HEK293 (cell line): Measurements from ENCODE around the gene C4orf51.

Source experiments
- CTCF ChIA-PET: fragments of 350-600 bp; formaldehyde crosslinking; extraction: SDS; loops from one replicate; lab custom pipeline; 2021; ENCODE audit warnings: antibody characterized with exemption; lab: Yijun Ruan, JAX
- POLR2A ChIA-PET: fragments of 300-600 bp; formaldehyde crosslinking; extraction: SDS; loops from one replicate; lab custom pipeline; 2020; ENCODE audit warnings: antibody characterized with exemption, inconsistent platforms; lab: Yijun Ruan, JAX
- H3K27ac ChIP-seq: fragments of 200-500 bp; sonication (Bioruptor generic); 2 replicates; pipeline ENCODE4 v1.5.1; 2014; ENCODE audit warnings: low read depth, low read length, control low read depth, inconsistent platforms; ENCODE audit errors: extremely low read depth
- H3K36me3 ChIP-seq, 2 experiments: fragments of 200-500 bp in 1 of 2; sonication (Bioruptor generic) in 1 of 2; 1 replicate in 1 of 2; 2 replicates in 1 of 2; pipeline ENCODE4 v1.5.1; 2014 to 2017; ENCODE audit warnings: inconsistent platforms in 2 of 2, low read length in 2 of 2; ENCODE audit not compliant: control insufficient read depth in 2 of 2, insufficient read depth in 1 of 2
- H3K4me1 ChIP-seq: fragments of 200-500 bp; sonication (Bioruptor generic); 2 replicates; pipeline ENCODE4 v1.5.1; 2014; ENCODE audit warnings: mild to moderate bottlenecking, low read length, inconsistent platforms; ENCODE audit not compliant: control insufficient read depth, insufficient read depth
- H3K4me3 ChIP-seq: 2 replicates; pipeline ENCODE4 v1.5.1; 2011; ENCODE audit warnings: low read depth, mild to moderate bottlenecking, control low read depth, low read length, moderate library complexity
- H3K9me3 ChIP-seq: fragments of 200-500 bp; sonication (Bioruptor generic); 2 replicates; pipeline ENCODE4 v1.5.1; 2014; ENCODE audit warnings: low read depth, low read length, inconsistent platforms; ENCODE audit not compliant: control insufficient read depth, insufficient read depth
- GLIS1 ChIP-seq: fragments of 450-650 bp; formaldehyde crosslinking; IDR thresholded peaks from 2 replicates; pipeline ENCODE4 v1.5.1; 2016; ENCODE audit warnings: missing biosample characterization, missing genetic modification characterization
- KLF1 ChIP-seq: fragments of 450-650 bp; formaldehyde crosslinking; IDR thresholded peaks from 2 replicates; pipeline ENCODE4 v1.5.1; 2016; ENCODE audit warnings: missing biosample characterization, missing genetic modification characterization
- ZBTB7A ChIP-seq: fragments of 450-650 bp; formaldehyde crosslinking; IDR thresholded peaks from 2 replicates; pipeline ENCODE4 v1.5.1; 2016; ENCODE audit warnings: low read depth, missing biosample characterization, missing genetic modification characterization
- ZFP3 ChIP-seq: fragments of 450-650 bp; formaldehyde crosslinking; IDR thresholded peaks from 2 replicates; pipeline ENCODE4 v1.5.1; 2016; ENCODE audit warnings: low read depth, missing biosample characterization, missing genetic modification characterization
- ZNF174 ChIP-seq: fragments of 450-650 bp; formaldehyde crosslinking; IDR thresholded peaks from 2 replicates; pipeline ENCODE4 v1.5.0; 2017; ENCODE audit warnings: missing biosample characterization, mild to moderate bottlenecking, missing genetic modification characterization
- ZNF274 ChIP-seq, 2 experiments: fragments of 200-500 bp in 1 of 2; fragments of 450-650 bp in 1 of 2; sonication (Bioruptor generic) in 1 of 2; formaldehyde crosslinking in 1 of 2; IDR thresholded peaks; 2 replicates each; pipeline versions ENCODE4 v1.5.1 to v1.6.1; 2014 to 2016; ENCODE audit warnings: borderline replicate concordance in 1 of 2, inconsistent platforms in 1 of 2, low read length in 1 of 2, missing biosample characterization in 1 of 2, missing genetic modification characterization in 1 of 2
- ZNF292 ChIP-seq: fragments of 450-650 bp; formaldehyde crosslinking; IDR thresholded peaks from 2 replicates; pipeline ENCODE4 v1.5.1; 2016; ENCODE audit warnings: low read depth, missing biosample characterization, missing genetic modification characterization, borderline replicate concordance
- ZNF341 ChIP-seq: fragments of 450-650 bp; formaldehyde crosslinking; IDR thresholded peaks from 2 replicates; pipeline ENCODE4; 2016; ENCODE audit warnings: low read depth, missing biosample characterization, missing genetic modification characterization
- ZNF473 ChIP-seq: fragments of 450-650 bp; formaldehyde crosslinking; IDR thresholded peaks from 2 replicates; pipeline ENCODE4 v1.5.1; 2017; ENCODE audit warnings: missing biosample characterization, missing genetic modification characterization
- ZNF548 ChIP-seq: fragments of 450-650 bp; formaldehyde crosslinking; IDR thresholded peaks from 2 replicates; pipeline ENCODE4 v1.5.1; 2016; ENCODE audit warnings: missing biosample characterization, missing genetic modification characterization
- ZNF610 ChIP-seq: fragments of 450-650 bp; formaldehyde crosslinking; IDR thresholded peaks from 2 replicates; pipeline ENCODE4 v1.5.1; 2016; ENCODE audit warnings: missing biosample characterization, missing genetic modification characterization, borderline replicate concordance
- TF ChIP-seq, protein P1 (sequence below): fragments of 450-650 bp; formaldehyde crosslinking; IDR thresholded peaks from 2 replicates; pipeline ENCODE4 v1.5.1; 2016; ENCODE audit warnings: missing biosample characterization, missing genetic modification characterization
- TF ChIP-seq, protein P2 (sequence below): fragments of 450-650 bp; formaldehyde crosslinking; IDR thresholded peaks from 2 replicates; pipeline ENCODE4 v1.5.1; 2016; ENCODE audit warnings: missing biosample characterization, missing genetic modification characterization
- TF ChIP-seq, protein P3 (sequence below): IDR thresholded peaks from 2 replicates; pipeline ENCODE4 v1.6.1; 2011; ENCODE audit warnings: mild to moderate bottlenecking, low read depth, low read length, borderline replicate concordance
- TF ChIP-seq, protein P4 (sequence below): fragments of 450-650 bp; formaldehyde crosslinking; IDR thresholded peaks from 2 replicates; pipeline ENCODE4 v1.5.1; 2016; ENCODE audit warnings: missing biosample characterization, missing genetic modification characterization
- TF ChIP-seq, protein P5 (sequence below): fragments of 450-650 bp; formaldehyde crosslinking; IDR thresholded peaks from 2 replicates; pipeline ENCODE4; 2016; ENCODE audit warnings: missing biosample characterization, missing genetic modification characterization
- TF ChIP-seq, protein P6 (sequence below): fragments of 450-650 bp; formaldehyde crosslinking; IDR thresholded peaks from 2 replicates; pipeline ENCODE4 v1.5.1; 2016; ENCODE audit warnings: missing biosample characterization, missing genetic modification characterization

Gene C4orf51

DNA sequence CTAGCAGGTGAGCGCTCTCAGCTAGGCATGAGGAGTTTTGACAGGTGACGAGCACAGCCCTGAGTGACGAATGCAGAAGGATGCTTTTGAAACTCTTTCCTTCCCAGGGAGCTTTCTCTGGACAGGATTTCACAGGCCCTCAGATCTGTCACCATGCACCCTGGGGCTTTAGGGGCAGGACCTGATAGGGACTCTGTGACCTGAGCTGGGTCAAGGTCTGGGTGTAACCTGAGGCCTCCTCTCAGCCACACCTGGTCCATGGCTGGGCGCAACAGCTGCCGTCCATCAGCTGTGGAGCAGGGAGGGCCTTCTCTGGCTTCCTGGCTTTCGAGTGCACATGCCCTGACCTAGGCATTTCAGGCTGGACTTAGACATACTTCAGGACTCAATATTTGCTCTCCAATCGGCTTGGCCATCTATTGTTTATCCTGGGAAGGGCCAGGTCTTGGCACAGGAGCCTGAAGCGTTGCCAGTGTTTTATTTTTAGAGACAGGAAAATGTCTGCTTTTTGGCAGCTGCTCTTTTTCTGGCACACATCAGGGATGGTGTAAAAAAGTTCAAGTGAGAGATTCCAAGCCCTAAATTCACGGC, 56.4 kb downstream of the C4orf51 start:
- CTCF ChIA-PET = interaction anchor here (0.6 kb wide), 1 partner anchor 7 kb away, joined by 4 read pairs; no protein-coding TSS in a partner anchor
- H3K36me3 ChIP-seq = no peaks in the 10 kb centered on the region
- no peaks in the 10 kb centered on the region for H3K9me3 ChIP-seq
- H3K27ac ChIP-seq = no peak overlapping the region
- H3K4me3 ChIP-seq = no peak overlapping the region
- TF ChIP-seq, protein P1, sequence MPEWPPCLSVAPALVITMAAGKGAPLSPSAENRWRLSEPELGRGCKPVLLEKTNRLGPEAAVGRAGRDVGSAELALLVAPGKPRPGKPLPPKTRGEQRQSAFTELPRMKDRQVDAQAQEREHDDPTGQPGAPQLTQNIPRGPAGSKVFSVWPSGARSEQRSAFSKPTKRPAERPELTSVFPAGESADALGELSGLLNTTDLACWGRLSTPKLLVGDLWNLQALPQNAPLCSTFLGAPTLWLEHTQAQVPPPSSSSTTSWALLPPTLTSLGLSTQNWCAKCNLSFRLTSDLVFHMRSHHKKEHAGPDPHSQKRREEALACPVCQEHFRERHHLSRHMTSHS (tag by site-specific recombination) = no peak
- no peak for TF ChIP-seq ZBTB7A (tag by site-specific recombination)
- TF ChIP-seq, protein P2, sequence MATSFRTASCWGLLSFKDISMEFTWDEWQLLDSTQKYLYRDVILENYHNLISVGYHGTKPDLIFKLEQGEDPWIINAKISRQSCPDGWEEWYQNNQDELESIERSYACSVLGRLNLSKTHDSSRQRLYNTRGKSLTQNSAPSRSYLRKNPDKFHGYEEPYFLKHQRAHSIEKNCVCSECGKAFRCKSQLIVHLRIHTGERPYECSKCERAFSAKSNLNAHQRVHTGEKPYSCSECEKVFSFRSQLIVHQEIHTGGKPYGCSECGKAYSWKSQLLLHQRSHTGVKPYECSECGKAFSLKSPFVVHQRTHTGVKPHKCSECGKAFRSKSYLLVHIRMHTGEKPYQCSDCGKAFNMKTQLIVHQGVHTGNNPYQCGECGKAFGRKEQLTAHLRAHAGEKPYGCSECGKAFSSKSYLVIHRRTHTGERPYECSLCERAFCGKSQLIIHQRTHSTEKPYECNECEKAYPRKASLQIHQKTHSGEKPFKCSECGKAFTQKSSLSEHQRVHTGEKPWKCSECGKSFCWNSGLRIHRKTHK = no peak
- TF ChIP-seq ZNF548 (tag by site-specific recombination) = no peak
- TF ChIP-seq GLIS1 (tag by site-specific recombination) = no peak
- TF ChIP-seq, protein P3, sequence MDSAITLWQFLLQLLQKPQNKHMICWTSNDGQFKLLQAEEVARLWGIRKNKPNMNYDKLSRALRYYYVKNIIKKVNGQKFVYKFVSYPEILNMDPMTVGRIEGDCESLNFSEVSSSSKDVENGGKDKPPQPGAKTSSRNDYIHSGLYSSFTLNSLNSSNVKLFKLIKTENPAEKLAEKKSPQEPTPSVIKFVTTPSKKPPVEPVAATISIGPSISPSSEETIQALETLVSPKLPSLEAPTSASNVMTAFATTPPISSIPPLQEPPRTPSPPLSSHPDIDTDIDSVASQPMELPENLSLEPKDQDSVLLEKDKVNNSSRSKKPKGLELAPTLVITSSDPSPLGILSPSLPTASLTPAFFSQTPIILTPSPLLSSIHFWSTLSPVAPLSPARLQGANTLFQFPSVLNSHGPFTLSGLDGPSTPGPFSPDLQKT = no peak
- no peak for TF ChIP-seq ZNF610 (tag by site-specific recombination)
- TF ChIP-seq, protein P4, sequence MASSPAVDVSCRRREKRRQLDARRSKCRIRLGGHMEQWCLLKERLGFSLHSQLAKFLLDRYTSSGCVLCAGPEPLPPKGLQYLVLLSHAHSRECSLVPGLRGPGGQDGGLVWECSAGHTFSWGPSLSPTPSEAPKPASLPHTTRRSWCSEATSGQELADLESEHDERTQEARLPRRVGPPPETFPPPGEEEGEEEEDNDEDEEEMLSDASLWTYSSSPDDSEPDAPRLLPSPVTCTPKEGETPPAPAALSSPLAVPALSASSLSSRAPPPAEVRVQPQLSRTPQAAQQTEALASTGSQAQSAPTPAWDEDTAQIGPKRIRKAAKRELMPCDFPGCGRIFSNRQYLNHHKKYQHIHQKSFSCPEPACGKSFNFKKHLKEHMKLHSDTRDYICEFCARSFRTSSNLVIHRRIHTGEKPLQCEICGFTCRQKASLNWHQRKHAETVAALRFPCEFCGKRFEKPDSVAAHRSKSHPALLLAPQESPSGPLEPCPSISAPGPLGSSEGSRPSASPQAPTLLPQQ = no peak
- no peak for TF ChIP-seq ZNF473 (tag by site-specific recombination)
- no peak for TF ChIP-seq ZNF292 (tag by site-specific recombination)
- no peak for TF ChIP-seq ZNF274 (IDR thresholded peaks at IDR 0.05; ENCODE audit: low read length)
- TF ChIP-seq ZNF274 (tag by site-specific recombination; IDR thresholded peaks at IDR 0.05; ENCODE audit: borderline replicate concordance) = no peak
- TF ChIP-seq ZNF174 (tag by site-specific recombination) = no peak
- TF ChIP-seq ZFP3 = no peak
- TF ChIP-seq, protein P5, sequence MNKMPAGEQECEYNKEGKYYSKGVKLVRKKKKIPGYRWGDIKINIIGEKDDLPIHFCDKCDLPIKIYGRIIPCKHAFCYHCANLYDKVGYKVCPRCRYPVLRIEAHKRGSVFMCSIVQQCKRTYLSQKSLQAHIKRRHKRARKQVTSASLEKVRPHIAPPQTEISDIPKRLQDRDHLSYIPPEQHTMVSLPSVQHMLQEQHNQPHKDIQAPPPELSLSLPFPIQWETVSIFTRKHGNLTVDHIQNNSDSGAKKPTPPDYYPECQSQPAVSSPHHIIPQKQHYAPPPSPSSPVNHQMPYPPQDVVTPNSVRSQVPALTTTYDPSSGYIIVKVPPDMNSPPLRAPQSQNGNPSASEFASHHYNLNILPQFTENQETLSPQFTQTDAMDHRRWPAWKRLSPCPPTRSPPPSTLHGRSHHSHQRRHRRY (tag by site-specific recombination) = no peak
- TF ChIP-seq, protein P6, sequence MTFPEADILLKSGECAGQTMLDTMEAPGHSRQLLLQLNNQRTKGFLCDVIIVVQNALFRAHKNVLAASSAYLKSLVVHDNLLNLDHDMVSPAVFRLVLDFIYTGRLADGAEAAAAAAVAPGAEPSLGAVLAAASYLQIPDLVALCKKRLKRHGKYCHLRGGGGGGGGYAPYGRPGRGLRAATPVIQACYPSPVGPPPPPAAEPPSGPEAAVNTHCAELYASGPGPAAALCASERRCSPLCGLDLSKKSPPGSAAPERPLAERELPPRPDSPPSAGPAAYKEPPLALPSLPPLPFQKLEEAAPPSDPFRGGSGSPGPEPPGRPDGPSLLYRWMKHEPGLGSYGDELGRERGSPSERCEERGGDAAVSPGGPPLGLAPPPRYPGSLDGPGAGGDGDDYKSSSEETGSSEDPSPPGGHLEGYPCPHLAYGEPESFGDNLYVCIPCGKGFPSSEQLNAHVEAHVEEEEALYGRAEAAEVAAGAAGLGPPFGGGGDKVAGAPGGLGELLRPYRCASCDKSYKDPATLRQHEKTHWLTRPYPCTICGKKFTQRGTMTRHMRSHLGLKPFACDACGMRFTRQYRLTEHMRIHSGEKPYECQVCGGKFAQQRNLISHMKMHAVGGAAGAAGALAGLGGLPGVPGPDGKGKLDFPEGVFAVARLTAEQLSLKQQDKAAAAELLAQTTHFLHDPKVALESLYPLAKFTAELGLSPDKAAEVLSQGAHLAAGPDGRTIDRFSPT (tag by site-specific recombination) = no peak
- no peak for TF ChIP-seq KLF1 (tag by site-specific recombination)
- no peak for TF ChIP-seq ZNF341 (tag by site-specific recombination)
- TF ChIP-seq, all 188 proteins: peak for 0
- POLR2A ChIA-PET = no interaction called here
- H3K4me1 ChIP-seq = no peaks in the 10 kb centered on the region
